ENCODE measurements around the gene IFIT1.
"Not testable (repeated sequence)": the region's sequence is repeated elsewhere in the genome, so short reads cannot be mapped to it uniquely, and the experiment has no call there.

The IFIT1 gene

DNA sequence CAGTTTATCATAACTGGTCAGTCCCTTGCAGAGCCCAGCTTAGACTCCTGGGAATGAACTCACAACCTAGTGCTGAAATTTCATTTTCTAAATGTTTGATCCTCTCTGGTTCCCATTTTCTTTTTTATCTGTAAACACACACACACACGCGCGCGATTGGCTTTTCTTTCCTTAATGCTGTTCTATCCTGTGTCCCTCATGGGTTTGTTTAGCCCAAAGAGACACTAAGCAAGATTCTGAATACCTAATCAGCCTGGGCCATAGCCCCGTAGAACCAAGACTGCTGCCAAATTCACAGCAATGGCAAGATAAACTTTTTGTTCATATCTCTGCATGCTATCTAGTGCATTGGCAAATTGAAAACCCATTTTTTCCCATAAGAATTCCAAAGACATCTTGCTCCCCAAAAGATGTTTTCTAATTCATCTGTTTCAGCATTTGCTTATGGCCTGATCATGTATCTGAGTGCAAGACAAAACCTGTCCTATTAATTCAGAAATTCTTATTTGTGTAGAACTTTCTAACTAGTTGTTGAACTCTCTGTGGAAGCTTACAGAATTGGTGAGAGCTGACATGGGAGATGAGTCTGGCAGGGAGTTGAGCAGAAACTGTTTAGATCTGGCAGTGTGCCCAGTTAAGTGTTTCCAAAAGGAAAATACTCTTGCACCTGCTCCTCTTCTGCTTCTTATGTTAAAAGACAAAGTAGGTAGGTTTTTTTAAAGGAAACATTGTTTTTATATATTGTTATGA lies 1.8 kb upstream of the IFIT1 start:
- Mint-ChIP-seq H3K27me3 (ENCODE audit: low read depth) (no peaks in the 10 kb centered on the region), H3K4me3 (peak overlapping the region in 2 of 3 experiments; percentile 27 to 67), H3K27ac (peak overlapping the region in 2 of 3 experiments; percentile 38 to 58), H3K4me1 (peaks cover 23% of the 10 kb centered on the region), H3K9me3 (no peaks in the 10 kb centered on the region), H3K36me3 (ENCODE audit: low read depth) (no peaks in the 10 kb centered on the region)
- TF ChIP-seq, protein P1, sequence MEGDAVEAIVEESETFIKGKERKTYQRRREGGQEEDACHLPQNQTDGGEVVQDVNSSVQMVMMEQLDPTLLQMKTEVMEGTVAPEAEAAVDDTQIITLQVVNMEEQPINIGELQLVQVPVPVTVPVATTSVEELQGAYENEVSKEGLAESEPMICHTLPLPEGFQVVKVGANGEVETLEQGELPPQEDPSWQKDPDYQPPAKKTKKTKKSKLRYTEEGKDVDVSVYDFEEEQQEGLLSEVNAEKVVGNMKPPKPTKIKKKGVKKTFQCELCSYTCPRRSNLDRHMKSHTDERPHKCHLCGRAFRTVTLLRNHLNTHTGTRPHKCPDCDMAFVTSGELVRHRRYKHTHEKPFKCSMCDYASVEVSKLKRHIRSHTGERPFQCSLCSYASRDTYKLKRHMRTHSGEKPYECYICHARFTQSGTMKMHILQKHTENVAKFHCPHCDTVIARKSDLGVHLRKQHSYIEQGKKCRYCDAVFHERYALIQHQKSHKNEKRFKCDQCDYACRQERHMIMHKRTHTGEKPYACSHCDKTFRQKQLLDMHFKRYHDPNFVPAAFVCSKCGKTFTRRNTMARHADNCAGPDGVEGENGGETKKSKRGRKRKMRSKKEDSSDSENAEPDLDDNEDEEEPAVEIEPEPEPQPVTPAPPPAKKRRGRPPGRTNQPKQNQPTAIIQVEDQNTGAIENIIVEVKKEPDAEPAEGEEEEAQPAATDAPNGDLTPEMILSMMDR (IDR thresholded peaks at IDR 0.05; ENCODE audit: unreplicated experiment in 3 of 3) = no peak

DNA sequence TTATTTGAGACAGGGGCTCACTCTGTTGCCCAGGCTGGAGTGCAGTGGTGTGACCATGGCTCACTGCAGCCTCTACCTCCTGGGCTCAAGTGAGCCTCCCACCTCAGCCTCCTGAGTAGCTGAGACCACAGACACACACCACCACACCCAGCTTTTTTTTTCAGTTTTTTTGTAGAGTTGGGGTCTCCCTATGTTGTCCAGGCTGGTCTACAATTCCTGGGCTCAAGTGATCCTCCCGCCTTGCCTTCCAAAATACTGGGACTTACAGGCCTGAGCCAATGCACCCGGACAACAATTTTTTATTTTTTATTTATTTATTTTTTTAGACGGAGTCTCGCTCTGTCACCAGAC lies 1.2 kb upstream of the IFIT1 start:
- not testable (repeated sequence) for H3K9me3 Mint-ChIP-seq; H3K36me3 Mint-ChIP-seq (ENCODE audit: low read depth); H3K27me3 Mint-ChIP-seq (ENCODE audit: low read depth)
- H3K4me3 Mint-ChIP-seq = peak overlapping the region in 2 of 3 experiments; percentile 27 to 67
- peaks cover 23% of the 10 kb centered on the region for H3K4me1 Mint-ChIP-seq
- H3K27ac Mint-ChIP-seq = peak overlapping the region in 2 of 3 experiments; percentile 38 to 58

DNA sequence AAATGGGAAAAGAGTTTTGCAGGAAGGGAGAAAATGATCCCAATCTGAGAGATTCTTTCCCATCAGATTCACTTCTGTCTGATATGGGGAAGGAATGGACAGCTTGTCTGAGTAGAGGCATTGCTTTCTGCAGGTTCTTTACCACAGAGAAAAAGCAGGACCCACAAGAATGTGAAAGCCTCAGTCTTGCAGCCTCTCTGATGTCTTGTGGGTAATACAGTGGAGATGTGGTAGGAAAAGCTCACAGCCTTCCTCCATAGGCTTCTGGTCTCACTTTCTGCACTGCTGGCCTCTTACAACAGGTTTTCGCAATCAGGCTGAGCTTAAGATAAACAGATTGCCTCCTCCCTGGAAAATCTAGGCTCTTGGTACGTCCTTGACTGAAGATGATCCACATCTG lies 551 bp downstream of the IFIT1 start:
- Mint-ChIP-seq H3K4me1 (peaks cover 23% of the 10 kb centered on the region), H3K9me3 (peaks cover 4% of the 10 kb centered on the region), H3K27me3 (ENCODE audit: low read depth) (no peaks in the 10 kb centered on the region), H3K36me3 (ENCODE audit: low read depth) (peaks cover 3% of the 10 kb centered on the region), H3K27ac (peak overlapping the region; percentile 93 to 98 (median 95)), H3K4me3 (peak overlapping the region; percentile 78 to 85 (median 83))
- TF ChIP-seq, protein P1 (IDR thresholded peaks at IDR 0.05; ENCODE audit: unreplicated experiment in 3 of 3) = no peak

DNA sequence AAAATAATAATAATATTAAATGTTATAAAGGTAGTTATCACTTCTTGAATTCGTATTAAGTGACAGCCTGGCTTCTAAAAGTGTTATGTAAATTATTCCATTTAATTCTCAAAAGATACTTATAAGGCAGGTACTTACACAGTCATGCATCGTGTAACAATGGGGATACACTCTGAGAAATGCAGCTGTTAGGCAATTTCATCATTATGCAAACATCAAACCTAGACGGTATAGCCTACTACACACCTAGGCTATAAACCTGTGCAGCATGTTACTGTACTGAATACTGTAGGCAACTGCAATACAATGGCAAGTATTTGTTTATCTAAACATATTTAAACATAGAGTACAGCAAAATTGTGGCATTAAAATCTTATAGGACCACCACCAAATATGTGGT lies 1.5 kb downstream of the IFIT1 start:
- no peak overlapping the region for H3K4me3 Mint-ChIP-seq
- TF ChIP-seq, protein P1 (IDR thresholded peaks at IDR 0.05; ENCODE audit: unreplicated experiment in 3 of 3) = no peak
- peak overlapping the region in 1 of 3 experiments; percentile 16 for H3K27ac Mint-ChIP-seq
- peaks cover 12% of the 10 kb centered on the region for H3K9me3 Mint-ChIP-seq
- peaks cover 23% of the 10 kb centered on the region for H3K4me1 Mint-ChIP-seq
- H3K27me3 Mint-ChIP-seq (ENCODE audit: low read depth) = no peaks in the 10 kb centered on the region
- peaks cover 3% of the 10 kb centered on the region for H3K36me3 Mint-ChIP-seq (ENCODE audit: low read depth)

GRCh38 chr10:89395141-89395540 lies 2.7 kb downstream of the IFIT1 start:
- peaks cover 17% of the 10 kb centered on the region for H3K9me3 Mint-ChIP-seq
- peak overlapping the region in 2 of 3 experiments; percentile 29 to 61 for H3K27ac Mint-ChIP-seq
- no peaks in the 10 kb centered on the region for H3K27me3 Mint-ChIP-seq (ENCODE audit: low read depth)
- TF ChIP-seq, protein P1 (IDR thresholded peaks at IDR 0.05; ENCODE audit: unreplicated experiment in 3 of 3) = no peak
- peaks cover 23% of the 10 kb centered on the region for H3K4me1 Mint-ChIP-seq
- H3K4me3 Mint-ChIP-seq = peak overlapping the region in 1 of 3 experiments; percentile 48
- peaks cover 8% of the 10 kb centered on the region for H3K36me3 Mint-ChIP-seq (ENCODE audit: low read depth)

DNA sequence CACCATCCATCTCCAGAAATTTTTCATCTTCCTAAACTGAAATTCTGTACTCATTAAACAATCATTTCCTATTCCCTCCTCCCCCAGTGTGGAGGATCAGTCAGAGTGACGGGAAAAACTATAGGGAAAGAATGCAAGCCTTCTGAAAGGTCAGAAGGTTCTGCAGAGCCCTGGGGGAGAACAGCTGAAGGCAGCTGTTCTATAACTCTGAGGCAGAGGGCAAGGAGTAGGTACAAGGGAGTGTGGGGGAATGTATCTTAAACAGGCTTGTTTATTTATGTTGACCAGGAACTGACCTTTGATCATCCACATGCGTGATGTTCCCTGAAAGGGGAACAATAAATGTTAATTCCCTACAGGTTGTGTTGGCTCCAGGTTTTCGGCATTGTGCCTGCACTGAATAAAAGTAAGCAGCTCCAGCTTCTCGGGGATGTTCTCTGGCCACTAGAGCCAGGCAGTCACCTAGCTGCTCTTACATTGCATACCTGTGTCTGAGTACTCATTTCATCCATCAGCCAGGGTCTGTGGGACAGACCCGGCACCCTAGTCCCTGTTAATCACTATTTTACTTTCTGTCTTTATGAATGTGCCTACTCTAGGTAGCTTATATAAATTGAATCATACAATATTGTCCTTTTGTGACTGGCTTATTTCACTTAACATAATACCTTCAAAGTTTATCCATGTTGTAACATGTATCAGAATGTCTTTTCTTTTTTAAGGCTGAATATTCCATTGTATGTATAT lies 5.8 kb downstream of the IFIT1 start:
- no peaks in the 10 kb centered on the region for H3K27me3 Mint-ChIP-seq (ENCODE audit: low read depth)
- peaks cover 20% of the 10 kb centered on the region for H3K9me3 Mint-ChIP-seq
- H3K4me3 Mint-ChIP-seq = peak overlapping the region in 1 of 3 experiments; percentile 13
- peak overlapping the region; percentile 54 to 76 (median 57) for H3K27ac Mint-ChIP-seq
- TF ChIP-seq, protein P1 (IDR thresholded peaks at IDR 0.05; ENCODE audit: unreplicated experiment in 3 of 3) = no peak
- peaks cover under 1% of the 10 kb centered on the region for H3K4me1 Mint-ChIP-seq
- H3K36me3 Mint-ChIP-seq (ENCODE audit: low read depth) = peaks cover 25% of the 10 kb centered on the region

Measured in nephron (organoid).